Panc1 (cell line): Measurements from ENCODE around the gene ARFGAP1.

Experiments used
- POLR2AphosphoS5 ChIP-seq: IDR thresholded peaks from 2 replicates; pipeline ENCODE4 v1.6.1; 2012; ENCODE audit warnings: mild to moderate bottlenecking, low read depth, low read length, moderate library complexity
- SIN3A ChIP-seq: IDR thresholded peaks from 2 replicates; pipeline ENCODE4 v1.6.1; 2012; ENCODE audit warnings: low read depth, mild to moderate bottlenecking, low read length, moderate library complexity, borderline replicate concordance; ENCODE audit not compliant: insufficient read depth
- TCF7L2 ChIP-seq: IDR thresholded peaks from 2 replicates; pipeline ENCODE4 v1.6.1; 2011; ENCODE audit warnings: mild to moderate bottlenecking, low read depth, low read length, inconsistent platforms
- TF ChIP-seq, protein P1 (sequence below): fragments of 450-650 bp; IDR thresholded peaks from 2 replicates; pipeline ENCODE4 v1.5.1; 2017; ENCODE audit warnings: mild to moderate bottlenecking
- TF ChIP-seq, protein P2 (sequence below), 2 experiments: IDR thresholded peaks; 2 replicates each; pipeline ENCODE4 v1.6.1; 2011 to 2012; ENCODE audit warnings: low read depth in 2 of 2, control low read depth in 1 of 2, low read length in 1 of 2, mild to moderate bottlenecking in 1 of 2, moderate library complexity in 1 of 2; ENCODE audit not compliant: insufficient read depth in 1 of 2

DNA sequence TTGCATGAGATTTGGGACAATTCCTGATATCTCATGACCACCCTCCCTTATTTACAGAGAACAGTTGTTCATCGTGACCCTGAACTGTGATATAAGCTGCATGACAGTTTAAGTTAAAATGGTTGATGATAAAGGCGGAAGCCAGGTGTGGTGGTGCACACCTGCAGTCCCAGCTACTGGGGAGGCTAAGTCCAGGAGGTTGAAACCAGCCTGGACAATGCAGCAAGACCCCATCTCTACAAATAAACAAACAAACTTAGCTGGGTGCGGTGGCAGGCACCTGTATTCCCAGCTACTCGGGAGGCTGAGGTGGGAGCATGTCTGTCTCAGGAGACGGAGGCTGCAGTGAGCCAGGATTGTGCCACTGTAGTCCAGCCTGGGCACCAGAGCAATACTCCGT, 44.4 kb downstream of the ARFGAP1 start:
- TF ChIP-seq, protein P1, sequence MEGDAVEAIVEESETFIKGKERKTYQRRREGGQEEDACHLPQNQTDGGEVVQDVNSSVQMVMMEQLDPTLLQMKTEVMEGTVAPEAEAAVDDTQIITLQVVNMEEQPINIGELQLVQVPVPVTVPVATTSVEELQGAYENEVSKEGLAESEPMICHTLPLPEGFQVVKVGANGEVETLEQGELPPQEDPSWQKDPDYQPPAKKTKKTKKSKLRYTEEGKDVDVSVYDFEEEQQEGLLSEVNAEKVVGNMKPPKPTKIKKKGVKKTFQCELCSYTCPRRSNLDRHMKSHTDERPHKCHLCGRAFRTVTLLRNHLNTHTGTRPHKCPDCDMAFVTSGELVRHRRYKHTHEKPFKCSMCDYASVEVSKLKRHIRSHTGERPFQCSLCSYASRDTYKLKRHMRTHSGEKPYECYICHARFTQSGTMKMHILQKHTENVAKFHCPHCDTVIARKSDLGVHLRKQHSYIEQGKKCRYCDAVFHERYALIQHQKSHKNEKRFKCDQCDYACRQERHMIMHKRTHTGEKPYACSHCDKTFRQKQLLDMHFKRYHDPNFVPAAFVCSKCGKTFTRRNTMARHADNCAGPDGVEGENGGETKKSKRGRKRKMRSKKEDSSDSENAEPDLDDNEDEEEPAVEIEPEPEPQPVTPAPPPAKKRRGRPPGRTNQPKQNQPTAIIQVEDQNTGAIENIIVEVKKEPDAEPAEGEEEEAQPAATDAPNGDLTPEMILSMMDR = no peak
- TF ChIP-seq POLR2AphosphoS5 (no peak), TCF7L2 (no peak), SIN3A (no peak)
- TF ChIP-seq, protein P2, sequence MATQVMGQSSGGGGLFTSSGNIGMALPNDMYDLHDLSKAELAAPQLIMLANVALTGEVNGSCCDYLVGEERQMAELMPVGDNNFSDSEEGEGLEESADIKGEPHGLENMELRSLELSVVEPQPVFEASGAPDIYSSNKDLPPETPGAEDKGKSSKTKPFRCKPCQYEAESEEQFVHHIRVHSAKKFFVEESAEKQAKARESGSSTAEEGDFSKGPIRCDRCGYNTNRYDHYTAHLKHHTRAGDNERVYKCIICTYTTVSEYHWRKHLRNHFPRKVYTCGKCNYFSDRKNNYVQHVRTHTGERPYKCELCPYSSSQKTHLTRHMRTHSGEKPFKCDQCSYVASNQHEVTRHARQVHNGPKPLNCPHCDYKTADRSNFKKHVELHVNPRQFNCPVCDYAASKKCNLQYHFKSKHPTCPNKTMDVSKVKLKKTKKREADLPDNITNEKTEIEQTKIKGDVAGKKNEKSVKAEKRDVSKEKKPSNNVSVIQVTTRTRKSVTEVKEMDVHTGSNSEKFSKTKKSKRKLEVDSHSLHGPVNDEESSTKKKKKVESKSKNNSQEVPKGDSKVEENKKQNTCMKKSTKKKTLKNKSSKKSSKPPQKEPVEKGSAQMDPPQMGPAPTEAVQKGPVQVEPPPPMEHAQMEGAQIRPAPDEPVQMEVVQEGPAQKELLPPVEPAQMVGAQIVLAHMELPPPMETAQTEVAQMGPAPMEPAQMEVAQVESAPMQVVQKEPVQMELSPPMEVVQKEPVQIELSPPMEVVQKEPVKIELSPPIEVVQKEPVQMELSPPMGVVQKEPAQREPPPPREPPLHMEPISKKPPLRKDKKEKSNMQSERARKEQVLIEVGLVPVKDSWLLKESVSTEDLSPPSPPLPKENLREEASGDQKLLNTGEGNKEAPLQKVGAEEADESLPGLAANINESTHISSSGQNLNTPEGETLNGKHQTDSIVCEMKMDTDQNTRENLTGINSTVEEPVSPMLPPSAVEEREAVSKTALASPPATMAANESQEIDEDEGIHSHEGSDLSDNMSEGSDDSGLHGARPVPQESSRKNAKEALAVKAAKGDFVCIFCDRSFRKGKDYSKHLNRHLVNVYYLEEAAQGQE (IDR thresholded peaks at IDR 0.05; ENCODE audit: insufficient read depth in 1 of 2, low read depth in 2 of 2, low read length in 1 of 2) = no peak
